K562 (cell line): ENCODE measurements around the gene NKG7. TPM values are rescaled to one million over a fixed set of nuclear protein-coding genes. Genes with fewer than 3 reads are reported as not detected.

Experiments
- ATAC-seq: fragments of 200-7000 bp; cut with Tn5 transposase; 3 replicates; pipeline ENCODE4 v1.9.1; 2020; ENCODE audit warnings: moderate library complexity
- BruUV-seq: library from RNA; stranded (reverse); fragments of 400-500 nt; replicated peaks from 2 replicates; lab custom pipeline; 2021; lab: Mats Ljungman, UMichigan
- CTCF ChIA-PET: fragments of 300-600 bp; formaldehyde crosslinking; extraction: SDS; loops from one replicate; lab custom pipeline; 2021; ENCODE audit warnings: low intra/inter-chr PET ratio; lab: Yijun Ruan, JAX
- POLR2A ChIA-PET: fragments of 300-600, 350-650 bp; sonication (Branson Sonifier 250); formaldehyde crosslinking; extraction: SDS; loops from one replicate; lab custom pipeline; 2021; ENCODE audit warnings: antibody characterized with exemption, inconsistent platforms; lab: Yijun Ruan, JAX
- DNase-seq, 4 experiments: peaks; one replicate each; pipeline versions ENCODE4 v3.0.0 to v3.0.0-alpha.2; 2011 to 2018; ENCODE audit warnings: low spot score in 3 of 4, mixed read lengths in 3 of 4; ENCODE audit errors: extremely low read depth in 1 of 4
- FAIRE-seq: peaks from 2 replicates; lab custom pipeline; 2011; peaks lifted over from hg19 to GRCh38; lab: Jason Lieb, UNC
- H2AFZ ChIP-seq: 2 replicates; pipeline ENCODE4 v1.6.0; 2011; ENCODE audit warnings: low read depth, low read length, control low read depth, inconsistent platforms
- H3K27ac ChIP-seq: fragments of 200-600 bp; 3 replicates; pipeline ENCODE4 v1.8.0; 2011; ENCODE audit warnings: low read depth, mild to moderate bottlenecking, control low read depth, inconsistent platforms, low read length, moderate library complexity, mixed read lengths; ENCODE audit errors: extremely low read depth
- H3K27me3 ChIP-seq, 2 experiments: fragments of 300-600 bp in 1 of 2; 2 replicates in 1 of 2; 3 replicates in 1 of 2; pipeline versions ENCODE4 v1.6.0 to v1.8.0; 2011; ENCODE audit warnings: inconsistent platforms in 2 of 2, low read length in 2 of 2, mild to moderate bottlenecking in 1 of 2, mixed read lengths in 1 of 2, moderate library complexity in 1 of 2; ENCODE audit not compliant: control insufficient read depth in 2 of 2, insufficient read depth in 2 of 2
- H3K36me3 ChIP-seq: fragments of 300-600 bp; 3 replicates; pipeline ENCODE4 v1.8.0; 2011; ENCODE audit warnings: mild to moderate bottlenecking, low read length, inconsistent platforms; ENCODE audit not compliant: control insufficient read depth, insufficient read depth
- H3K4me1 ChIP-seq, 2 experiments: fragments of 200-600 bp in 1 of 2; replicated peaks in 1 of 2; 2 replicates in 1 of 2; 3 replicates in 1 of 2; pipeline versions ENCODE4 v1.5.1 to v1.8.0; 2011; ENCODE audit warnings: inconsistent platforms in 2 of 2, low read length in 2 of 2, mild to moderate bottlenecking in 1 of 2, mixed read lengths in 1 of 2, moderate library complexity in 1 of 2; ENCODE audit not compliant: control insufficient read depth in 2 of 2, insufficient read depth in 2 of 2
- H3K4me2 ChIP-seq: 2 replicates; pipeline ENCODE4 v1.6.1; 2011; ENCODE audit warnings: low read length, control low read depth, inconsistent platforms, mixed read lengths; ENCODE audit not compliant: insufficient read depth
- H3K4me3 ChIP-seq: fragments of 200-600 bp; sonication (generic), shearing (Covaris generic); 2 replicates; pipeline ENCODE4 v1.5.1; 2016; ENCODE audit warnings: control low read depth, inconsistent platforms
- H3K79me2 ChIP-seq: fragments of 200-600 bp; 3 replicates; pipeline ENCODE4 v1.8.0; 2011; ENCODE audit warnings: low read length, inconsistent platforms; ENCODE audit not compliant: control insufficient read depth, insufficient read depth
- H3K9ac ChIP-seq, 2 experiments: 2 replicates each; pipeline versions ENCODE4 v1.6.0 to v1.6.1; 2011; ENCODE audit warnings: low read depth in 2 of 2, low read length in 2 of 2, control low read depth in 1 of 2, inconsistent platforms in 1 of 2, mild to moderate bottlenecking in 1 of 2, mixed read lengths in 1 of 2; ENCODE audit not compliant: insufficient read depth in 1 of 2
- H3K9me1 ChIP-seq: one replicate; pipeline ENCODE4 v1.6.0; 2011; ENCODE audit warnings: inconsistent platforms, mild to moderate bottlenecking, low read length, moderate library complexity; ENCODE audit not compliant: control insufficient read depth, insufficient read depth
- H3K9me3 ChIP-seq: replicated peaks from 2 replicates; pipeline ENCODE4 v1.5.1; 2011; ENCODE audit warnings: low read depth, low read length, inconsistent platforms; ENCODE audit not compliant: control insufficient read depth, insufficient read depth
- H4K20me1 ChIP-seq: replicated peaks from 2 replicates; pipeline ENCODE4 v1.6.1; 2011; ENCODE audit warnings: low read length, inconsistent platforms, mixed read lengths; ENCODE audit not compliant: control insufficient read depth, insufficient read depth
- BCOR ChIP-seq: fragments of 450-650 bp; IDR thresholded peaks from 2 replicates; pipeline ENCODE4 v1.6.1; 2016
- BRD4 ChIP-seq: fragments of 200-600 bp; sonication (generic); IDR thresholded peaks from 2 replicates; pipeline ENCODE4 v1.6.1; 2017; ENCODE audit warnings: inconsistent platforms
- CREB3L1 ChIP-seq: fragments of 450-650 bp; IDR thresholded peaks from 2 replicates; pipeline ENCODE4 v1.6.1; 2014; ENCODE audit warnings: low read depth, mild to moderate bottlenecking, moderate library complexity, borderline replicate concordance
- HOXB6 ChIP-seq: fragments of 250-450 bp; sonication (Bioruptor Pico); IDR thresholded peaks from 2 replicates; pipeline ENCODE4 v1.5.1; 2022; ENCODE audit warnings: mild to moderate bottlenecking, borderline replicate concordance
- NCOA1 ChIP-seq: fragments of 450-650 bp; IDR thresholded peaks from 2 replicates; pipeline ENCODE4 v1.6.1; 2016; ENCODE audit warnings: low read depth
- RBM25 ChIP-seq: fragments of 200-400 bp; formaldehyde crosslinking; IDR thresholded peaks from 2 replicates; pipeline ENCODE4 v1.6.1; 2018; ENCODE audit warnings: low read length, low read depth, moderate library complexity; ENCODE audit not compliant: severe bottlenecking
- ZNF507 ChIP-seq: conservative IDR thresholded peaks from 2 replicates; pipeline ENCODE4 v1.6.1; 2017; ENCODE audit warnings: missing genetic modification characterization, missing compliant biosample characterization
- ZNF79 ChIP-seq: fragments of 250-450 bp; sonication (Bioruptor Pico); IDR thresholded peaks from 2 replicates; pipeline ENCODE4 v1.4.0; 2020; ENCODE audit warnings: low read depth, mild to moderate bottlenecking, moderate library complexity
- WGBS: fragments of 100-300 bp; shearing (Covaris generic); methylation state at CpG from one replicate; pipeline ENCODE4 v1.1.6; 2016; ENCODE audit warnings: low coverage, mixed read lengths; ENCODE audit not compliant: insufficient coverage; ENCODE audit errors: missing lambda C conversion rate; 5-methylcytosine and 5-hydroxymethylcytosine counted together
- in situ Hi-C: fragments of 300-500 bp; cut with MboI; formaldehyde crosslinking; loops from 4 replicates; pipeline ENCODE4 v1.15.0; 2018; ENCODE audit warnings: inconsistent platforms, mixed read lengths
- intact Hi-C: fragments of 100-400 bp; cut with micrococcal nuclease; formaldehyde crosslinking; loops from 2 replicates; pipeline ENCODE4 v1.14.2; 2022
- polyA plus RNA-seq, 8 experiments: library from polyadenylated mRNA; depleted of rRNA in 4 of 8; stranded (reverse) in 5 of 8; unstranded in 3 of 8; fragments of >200 nt; fragmentation: Nextera tagmentation in 2 of 8; fragmentation: Illumina TruSeq in 1 of 8; extraction: Ambion mirVana in 2 of 8; extraction: Trizol in 1 of 8; gene quantifications; 2 replicates each; pipeline versions ENCODE4 v1.2.1 to v1.2.3, GENCODE V29; 2011 to 2014; ENCODE audit warnings: inconsistent platforms in 1 of 8, missing spikeins in 1 of 8
- total RNA-seq, 7 experiments: library from RNA; depleted of rRNA in 6 of 7; stranded (reverse); fragments of >200 nt in 6 of 7; fragmentation: Illumina TruSeq in 2 of 7; extraction: Trizol in 2 of 7; gene quantifications; 2 replicates each; pipeline versions ENCODE4 v1.2.1 to v1.2.3, GENCODE V29; 2011 to 2021; ENCODE audit warnings: low replicate concordance in 1 of 7

The NKG7 gene
- total and polyA plus RNA-seq, 9 of the 15 experiments (the other 6 are each of a cell fraction or from before 2014, with no cell fraction given): 0.30 to 0.70 (median 0.51) TPM; not detected in 2

- in situ Hi-C loops: no loop called here
- Histone ChIP-seq H3K9me1 (no peaks in the 10 kb centered on the region), H3K9ac (no peak overlapping the region), H3K4me1 (peaks cover 4 to 14% of the 10 kb centered on the region in 2 experiments; a peak in 3 of 5 replicates), H3K4me3 (no peak overlapping the region), H3K36me3 (no peaks in the 10 kb centered on the region), H3K9me3 (no peaks in the 10 kb centered on the region), H3K27ac (no peak overlapping the region), H3K79me2 (no peaks in the 10 kb centered on the region), H4K20me1 (no peaks in the 10 kb centered on the region), H3K4me2 (no peak overlapping the region), H2AFZ (no peak overlapping the region), H3K27me3 (no peaks in the 10 kb centered on the region)
- TF ChIP-seq HOXB6 (CRISPR knock-in tag) (no peak), NCOA1 (no peak), BRD4 (no peak), ZNF507 (tag) (no peak)
- FAIRE-seq: no peak
- WGBS: 48% methylated on average over 6 of the region's 6 CpGs
- no peak for DNase-seq
- intact Hi-C loops: no loop called here
- ATAC-seq: no peak
- ChIA-PET POLR2A (interaction anchor here (0.9 kb wide), 1 partner anchor 10 kb away, joined by 4 read pairs; no protein-coding TSS in a partner anchor), CTCF (no interaction called here)
- no TSS peak for BruUV-seq
Observed at GRCh38 chr19:51331716-51332115, 40.7 kb downstream of the NKG7 start.

GRCh38 chr19:51331193-51331592 lies 41.3 kb downstream of the NKG7 start:
- Histone ChIP-seq H3K4me3 (no peak overlapping the region), H3K9me1 (no peaks in the 10 kb centered on the region), H3K79me2 (no peaks in the 10 kb centered on the region), H3K27ac (no peak overlapping the region), H3K27me3 (peaks cover 0 to 1% of the 10 kb centered on the region in 2 experiments; a peak in 2 of 5 replicates), H4K20me1 (no peaks in the 10 kb centered on the region), H3K36me3 (no peaks in the 10 kb centered on the region), H3K9me3 (no peaks in the 10 kb centered on the region), H3K4me2 (no peak overlapping the region), H3K9ac (no peak overlapping the region), H3K4me1 (peaks cover 4 to 17% of the 10 kb centered on the region in 2 experiments; a peak in 3 of 5 replicates), H2AFZ (no peak overlapping the region)
- ATAC-seq: no peak
- ChIA-PET CTCF (no interaction called here), POLR2A (no interaction called here)
- 50% methylated on average over 3 of the region's 3 CpGs for WGBS
- no peak for FAIRE-seq
- intact Hi-C loops: no loop called here
- TF ChIP-seq RBM25: peak; percentile 73
- TF ChIP-seq BCOR: peak; percentile 59; the same call in 1 of the 2 replicates
- no peak for TF ChIP-seq ZNF79 (CRISPR knock-in tag)
- TF ChIP-seq CREB3L1: no peak
- no peak for DNase-seq
- no TSS peak for BruUV-seq
- in situ Hi-C loops: no loop called here
